Suprapubic skin (tissue), 4 donors: ENCODE results near the gene ZNF492.

Experiments used
- CTCF ChIP-seq, 2 donors: fragments of 200-600 bp in 1 of 2; fragments of 450-650 bp in 1 of 2; sonication (generic) in 1 of 2; IDR thresholded peaks; one replicate each; pipeline ENCODE4 v1.5.1; 2016 to 2019; ENCODE audit warnings: antibody characterized with exemption in 2 of 2, mild to moderate bottlenecking in 1 of 2, moderate library complexity in 1 of 2
- EP300 ChIP-seq: sonication (generic); formaldehyde crosslinking; IDR thresholded peaks from one replicate; pipeline ENCODE4 v1.6.1; 2017; ENCODE audit warnings: antibody characterized with exemption
- POLR2AphosphoS5 ChIP-seq, 3 donors: sonication (generic); formaldehyde crosslinking; IDR thresholded peaks; one replicate each; pipeline ENCODE4 v1.6.1; 2017; ENCODE audit warnings: antibody characterized with exemption in 3 of 3

- TF ChIP-seq CTCF (IDR thresholded peaks at IDR 0.05): no peak
- TF ChIP-seq POLR2AphosphoS5 (IDR thresholded peaks at IDR 0.05): no peak
- TF ChIP-seq EP300: no peak
These were observed 21.8 kb upstream of the ZNF492 start for GRCh38 chr19:22612316-22612715.
